Ascending aorta (tissue), 2 donors: Measurements from ENCODE around the gene ATP11B. TPM values are rescaled to one million over a fixed set of nuclear protein-coding genes. Genes with fewer than 3 reads are reported as not detected.
A peak's percentile ranks its signal among the peaks of the same experiment; 100 is the strongest.
"Not testable (repeated sequence)": the region's sequence is repeated elsewhere in the genome, so short reads cannot be mapped to it uniquely, and the experiment has no call there.

ENCODE experiments used
- DNase-seq, 2 donors: peaks; one replicate each; pipeline ENCODE4 v3.0.0-alpha.2; 2019; ENCODE audit warnings: low spot score in 2 of 2
- H3K27ac ChIP-seq, 2 donors: fragments of 200-600 bp; sonication (generic); one replicate each; pipeline ENCODE4 v1.5.1; 2016 to 2017; ENCODE audit warnings: mild to moderate bottlenecking in 1 of 2
- H3K27me3 ChIP-seq: fragments of 200-600 bp; sonication (generic); one replicate; pipeline ENCODE4 v1.5.1; 2017
- H3K36me3 ChIP-seq, 2 donors: fragments of 200-600 bp; sonication (generic); one replicate each; pipeline ENCODE4 v1.5.1; 2016
- H3K4me1 ChIP-seq, 2 donors: fragments of 200-600 bp; sonication (generic); one replicate each; pipeline ENCODE4 v1.5.1; 2016 to 2017; ENCODE audit warnings: mild to moderate bottlenecking in 1 of 2
- H3K4me3 ChIP-seq, 2 donors: fragments of 200-600 bp; sonication (generic); one replicate each; pipeline ENCODE4 v1.5.1; 2016 to 2017; ENCODE audit warnings: mild to moderate bottlenecking in 1 of 2
- H3K9me3 ChIP-seq, 2 donors: fragments of 200-600 bp; sonication (generic); one replicate each; pipeline ENCODE4 v1.5.1; 2016
- intact Hi-C: fragments of 100-400 bp; cut with DNase I; formaldehyde crosslinking; loops from one replicate; pipeline ENCODE4 v1.15.1; 2023
- total RNA-seq: library from RNA; depleted of rRNA; stranded (reverse); fragments of >200 nt; gene quantifications from one replicate; pipeline ENCODE4 v1.1.0, GENCODE V29; 2016
- TF ChIP-seq, protein P1 (sequence below), 3 experiments: fragments of 200-600 bp in 2 of 3; fragments of 450-650 bp in 1 of 3; sonication (generic) in 2 of 3; IDR thresholded peaks; one replicate each; pipeline ENCODE4 v1.5.1; 2016 to 2019; ENCODE audit warnings: antibody characterized with exemption in 3 of 3, mild to moderate bottlenecking in 1 of 3, moderate library complexity in 1 of 3

The ATP11B gene
- total RNA-seq, 1 donor from 2014 or later = 117 TPM

DNA sequence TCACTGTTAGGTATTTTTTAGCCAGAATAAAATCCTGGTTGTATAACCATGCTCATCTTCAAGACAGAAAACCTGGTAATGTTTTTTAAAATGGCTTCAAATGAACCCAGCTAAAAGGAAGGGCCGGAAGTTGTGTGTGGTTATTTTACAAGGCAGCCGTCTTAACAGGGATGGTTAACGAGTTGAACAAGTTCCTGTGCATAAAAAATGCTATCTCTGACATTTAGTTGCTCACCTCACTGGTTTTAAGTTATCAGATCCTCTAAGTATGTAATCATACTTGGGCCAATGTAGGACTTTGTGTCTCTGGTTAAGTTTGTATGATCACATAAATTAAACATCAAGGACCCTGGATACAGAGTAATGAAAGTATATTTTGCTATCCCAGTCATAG, 2.1 kb downstream of the ATP11B start:
- Histone ChIP-seq H3K27ac (no peak overlapping the region), H3K36me3 (no peaks in the 10 kb centered on the region), H3K27me3 (no peaks in the 10 kb centered on the region), H3K9me3 (no peaks in the 10 kb centered on the region), H3K4me3 (peak overlapping the region; percentile 20 to 89), H3K4me1 (peaks cover 0 to 18% of the 10 kb centered on the region in 2 donors)
- TF ChIP-seq, protein P1, sequence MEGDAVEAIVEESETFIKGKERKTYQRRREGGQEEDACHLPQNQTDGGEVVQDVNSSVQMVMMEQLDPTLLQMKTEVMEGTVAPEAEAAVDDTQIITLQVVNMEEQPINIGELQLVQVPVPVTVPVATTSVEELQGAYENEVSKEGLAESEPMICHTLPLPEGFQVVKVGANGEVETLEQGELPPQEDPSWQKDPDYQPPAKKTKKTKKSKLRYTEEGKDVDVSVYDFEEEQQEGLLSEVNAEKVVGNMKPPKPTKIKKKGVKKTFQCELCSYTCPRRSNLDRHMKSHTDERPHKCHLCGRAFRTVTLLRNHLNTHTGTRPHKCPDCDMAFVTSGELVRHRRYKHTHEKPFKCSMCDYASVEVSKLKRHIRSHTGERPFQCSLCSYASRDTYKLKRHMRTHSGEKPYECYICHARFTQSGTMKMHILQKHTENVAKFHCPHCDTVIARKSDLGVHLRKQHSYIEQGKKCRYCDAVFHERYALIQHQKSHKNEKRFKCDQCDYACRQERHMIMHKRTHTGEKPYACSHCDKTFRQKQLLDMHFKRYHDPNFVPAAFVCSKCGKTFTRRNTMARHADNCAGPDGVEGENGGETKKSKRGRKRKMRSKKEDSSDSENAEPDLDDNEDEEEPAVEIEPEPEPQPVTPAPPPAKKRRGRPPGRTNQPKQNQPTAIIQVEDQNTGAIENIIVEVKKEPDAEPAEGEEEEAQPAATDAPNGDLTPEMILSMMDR (IDR thresholded peaks at IDR 0.05) = no peak
- DNase-seq = no peak
- intact Hi-C loops = loop anchor here (10.0 kb wide), 1 partner anchor 299 kb away; the partner anchor contains the start of gene MCCC1

- H3K27me3 ChIP-seq = no peaks in the 10 kb centered on the region
- H3K27ac ChIP-seq = no peak overlapping the region
- no peak for DNase-seq
- intact Hi-C loops = loop anchor here (10.0 kb wide), 1 partner anchor 298 kb away; the partner anchor contains the start of gene MCCC1
- H3K4me1 ChIP-seq = peaks cover 0 to 18% of the 10 kb centered on the region in 2 donors
- H3K4me3 ChIP-seq = no peak overlapping the region
- H3K36me3 ChIP-seq = no peaks in the 10 kb centered on the region
- TF ChIP-seq, protein P1 (IDR thresholded peaks at IDR 0.05) = no peak
- H3K9me3 ChIP-seq = no peaks in the 10 kb centered on the region
These were observed 3.0 kb downstream of the ATP11B start for GRCh38 chr3:182796310-182796709.

DNA sequence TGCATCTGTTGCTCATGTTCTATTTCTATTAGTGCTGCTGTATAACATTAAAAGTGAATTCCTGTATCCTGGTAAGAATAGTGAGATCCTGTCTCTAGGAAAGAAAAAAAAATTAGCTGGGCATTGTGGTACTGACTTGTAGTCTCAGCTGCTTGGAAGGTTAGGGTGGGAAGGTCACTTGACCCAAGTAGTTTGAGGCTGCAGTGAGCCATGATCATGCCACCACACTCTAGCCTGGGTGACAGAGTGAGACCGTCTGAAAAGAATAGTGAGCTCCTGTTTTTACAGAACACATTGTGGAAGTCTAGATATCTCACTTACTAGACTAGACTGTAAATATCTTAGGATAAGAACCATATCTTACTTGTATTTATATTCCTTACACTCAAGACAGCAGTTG, 4.6 kb downstream of the ATP11B start:
- H3K27ac ChIP-seq = no peak overlapping the region
- peaks cover 0 to 15% of the 10 kb centered on the region in 2 donors for H3K4me1 ChIP-seq
- no peak for DNase-seq
- no peak overlapping the region for H3K4me3 ChIP-seq
- no peaks in the 10 kb centered on the region for H3K36me3 ChIP-seq
- intact Hi-C loops = loop anchor here (10.0 kb wide), 1 partner anchor 297 kb away; the partner anchor contains the start of gene MCCC1
- no peaks in the 10 kb centered on the region for H3K9me3 ChIP-seq
- H3K27me3 ChIP-seq = no peaks in the 10 kb centered on the region
- TF ChIP-seq, protein P1 (IDR thresholded peaks at IDR 0.05) = no peak

- H3K4me1 ChIP-seq = peaks cover 0 to 15% of the 10 kb centered on the region in 2 donors
- DNase-seq, H3K9me3 ChIP-seq, H3K27me3 ChIP-seq, H3K36me3 ChIP-seq, H3K27ac ChIP-seq, H3K4me3 ChIP-seq: not testable (repeated sequence)
- intact Hi-C loops = loop anchor here (10.0 kb wide), 1 partner anchor 296 kb away; the partner anchor contains the start of gene MCCC1
These were observed 5.8 kb downstream of the ATP11B start for GRCh38 chr3:182799143-182799542.

- no peak overlapping the region for H3K27ac ChIP-seq
- no peak for DNase-seq
- no peaks in the 10 kb centered on the region for H3K36me3 ChIP-seq
- intact Hi-C loops = no loop called here
- H3K4me3 ChIP-seq = no peak overlapping the region
- H3K9me3 ChIP-seq = no peaks in the 10 kb centered on the region
- peaks cover 0 to 6% of the 10 kb centered on the region in 2 donors for H3K4me1 ChIP-seq
- H3K27me3 ChIP-seq = no peaks in the 10 kb centered on the region
- TF ChIP-seq, protein P1 (IDR thresholded peaks at IDR 0.05) = no peak
These were observed 7.2 kb downstream of the ATP11B start for GRCh38 chr3:182800508-182800907.

DNA sequence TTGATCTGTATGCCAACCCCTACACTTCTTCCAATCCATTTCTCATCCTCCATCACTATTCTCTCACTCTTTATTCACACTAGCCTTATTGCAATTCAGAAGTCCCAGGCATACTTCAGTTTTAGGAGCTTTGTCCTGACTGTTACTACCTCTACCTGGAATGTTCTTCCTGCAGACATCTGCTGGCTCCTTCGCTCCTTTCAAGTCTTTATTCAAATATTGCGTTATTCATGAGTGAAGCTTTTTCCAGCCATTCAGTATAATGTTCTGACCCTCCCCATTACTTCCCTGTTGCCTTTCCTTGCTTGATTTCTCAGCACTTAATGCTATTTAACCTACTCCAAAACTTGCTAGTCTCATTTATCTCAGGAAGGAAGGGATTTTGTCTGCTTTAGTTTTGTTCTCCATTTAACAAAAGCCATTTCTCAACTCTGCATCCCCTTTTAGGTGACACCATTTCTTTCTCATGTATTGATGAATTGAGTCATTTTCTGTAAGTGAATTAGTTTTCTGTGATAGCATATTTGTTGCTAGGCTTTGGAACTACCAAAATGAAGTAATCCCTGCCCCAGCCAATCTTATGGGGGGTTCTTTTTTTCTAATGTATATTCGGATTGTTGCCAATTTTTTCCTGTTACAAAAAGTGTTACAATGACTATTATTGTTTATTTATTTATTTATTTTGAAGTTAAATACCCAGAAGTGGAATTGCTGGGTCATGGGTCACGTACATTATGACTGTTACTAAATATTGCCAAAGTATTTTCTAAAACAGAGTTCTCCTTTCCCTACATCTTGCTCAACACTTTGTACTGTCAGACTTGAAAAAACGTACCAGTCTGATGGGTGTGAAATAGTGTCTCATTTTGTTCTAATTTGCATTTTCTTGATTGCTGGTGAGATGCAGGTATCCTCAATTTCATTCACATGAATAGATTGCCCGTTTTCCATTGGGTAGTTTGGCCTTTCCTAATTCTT, 9.4 kb downstream of the ATP11B start:
- Histone ChIP-seq H3K4me1 (no peaks in the 10 kb centered on the region), H3K9me3 (no peaks in the 10 kb centered on the region), H3K27ac (no peak overlapping the region), H3K36me3 (no peaks in the 10 kb centered on the region), H3K27me3 (no peaks in the 10 kb centered on the region), H3K4me3 (no peak overlapping the region)
- no peak for DNase-seq
- TF ChIP-seq, protein P1 (IDR thresholded peaks at IDR 0.05) = no peak
- intact Hi-C loops = no loop called here
